Measurements from ENCODE around the gene KITLG. TPM values are rescaled to one million over a fixed set of nuclear protein-coding genes. Genes with fewer than 3 reads are reported as not detected.

KITLG gene
- polyA plus RNA-seq, 1 donor (not counting 4 experiments of a cell fraction or from before 2014, with no cell fraction given): 21.2 TPM

DNA sequence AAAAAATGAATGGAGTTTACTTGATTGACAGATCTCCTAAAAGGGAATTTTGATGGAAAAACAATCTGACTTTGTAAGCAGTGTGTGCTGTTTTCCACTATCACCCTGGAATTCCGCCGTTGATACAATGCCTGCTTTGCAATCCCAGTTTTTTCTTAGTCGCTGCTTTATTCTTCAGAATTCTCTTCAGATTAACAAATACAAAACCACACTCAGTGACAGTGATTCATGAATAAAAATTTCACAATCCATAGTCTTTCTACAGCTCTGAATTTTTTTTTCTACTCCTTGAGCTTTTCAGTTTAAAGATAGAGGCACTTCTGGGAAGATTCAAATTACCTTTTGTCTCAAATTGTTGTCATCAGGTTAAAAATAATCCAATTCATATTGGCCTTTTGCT, 44.6 kb upstream of the KITLG start:
- no peak overlapping the region for H2AFZ ChIP-seq (ENCODE audit: control insufficient read depth, low read length)
- no peaks in the 10 kb centered on the region for H3K9me3 ChIP-seq (ENCODE audit: control insufficient read depth, low read depth, low read length)
- no peak overlapping the region for H3K9ac ChIP-seq (ENCODE audit: control insufficient read depth, extremely low read depth, insufficient read depth, low read length)
- dilution Hi-C loops (cut with MboI; ENCODE audit: extremely low pct_ligation_motif_present, low sequenced_read_pairs): no loop called here
- no peak for TF ChIP-seq EZH2 (IDR thresholded peaks at IDR 0.05; ENCODE audit: low read length)
- TF ChIP-seq CTCF (optimal IDR thresholded peaks at IDR 0.05 in 1 of 3, IDR thresholded peaks at IDR 0.05 in 1 of 3, conservative IDR thresholded peaks at IDR 0.05 in 1 of 3; ENCODE audit: extremely low read depth in 1 of 3, insufficient read depth in 2 of 3, low read length in 3 of 3): no peak
- H4K20me1 ChIP-seq (ENCODE audit: control insufficient read depth, extremely low read depth, insufficient read depth, low read length): no peaks in the 10 kb centered on the region
- H3K4me3 ChIP-seq (ENCODE audit: control insufficient read depth in 2 of 3, extremely low read depth in 1 of 3, insufficient read depth in 2 of 3, low read depth in 1 of 3, low read length in 3 of 3): no peak overlapping the region
- H3K79me2 ChIP-seq (ENCODE audit: control insufficient read depth, insufficient read depth, low read length): no peaks in the 10 kb centered on the region
- no peak for DNase-seq (ENCODE audit: low read depth, low spot score)
- no peaks in the 10 kb centered on the region for H3K27me3 ChIP-seq (ENCODE audit: control insufficient read depth, extremely low read depth, insufficient read depth, low read length)
- no peaks in the 10 kb centered on the region for H3K4me1 ChIP-seq (ENCODE audit: control insufficient read depth, extremely low read depth, insufficient read depth, low read length)
- no peak overlapping the region for H3K27ac ChIP-seq (ENCODE audit: control insufficient read depth, insufficient read depth, low read length)
- H3K36me3 ChIP-seq (ENCODE audit: control insufficient read depth in 2 of 2, extremely low read depth in 1 of 2, insufficient read depth in 2 of 2, low read length in 2 of 2): no peaks in the 10 kb centered on the region
- no peak overlapping the region for H3K4me2 ChIP-seq (ENCODE audit: control insufficient read depth, extremely low read depth, insufficient read depth, low read depth, low read length)
- no peaks in the 10 kb centered on the region for H3K9me1 ChIP-seq (ENCODE audit: control insufficient read depth, extremely low read depth, insufficient read depth, low read length)
- no peak for FAIRE-seq

DNA sequence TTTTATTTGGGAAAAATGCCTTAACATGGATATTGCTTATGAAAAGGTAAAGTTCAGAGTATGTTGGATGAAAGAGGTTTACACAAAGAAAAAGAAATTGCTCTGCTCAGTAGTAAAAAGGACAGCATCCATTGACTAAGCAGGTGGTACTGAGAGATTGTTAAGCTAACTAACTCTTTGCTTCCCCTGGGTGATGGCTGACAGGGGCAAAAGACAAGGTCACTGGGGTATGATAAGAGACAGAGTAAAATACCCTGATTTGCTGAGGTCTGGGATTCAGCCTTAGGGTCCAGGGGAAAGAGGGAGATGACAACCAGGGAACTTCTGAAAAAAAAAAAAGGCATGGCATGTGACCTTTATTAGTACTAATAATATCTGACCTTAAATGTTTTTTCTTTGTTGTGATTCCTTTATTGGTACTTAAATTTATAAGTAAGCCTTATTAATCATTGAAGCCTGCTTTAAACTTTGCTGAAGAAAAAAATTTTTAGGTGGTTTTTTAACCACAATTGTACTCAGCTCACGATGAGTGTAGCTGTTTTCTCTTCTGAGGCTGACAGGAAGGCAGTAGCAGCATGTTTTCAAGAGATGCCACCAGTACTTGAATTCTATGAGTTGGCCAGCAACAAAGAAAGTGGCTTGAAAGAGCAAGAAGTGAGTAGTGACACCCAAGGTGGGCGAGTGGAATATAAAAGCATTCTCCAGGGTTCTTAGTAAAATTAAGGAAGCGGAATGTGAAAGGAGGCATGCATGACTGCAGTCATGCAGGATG, 43.7 kb upstream of the KITLG start:
- TF ChIP-seq CTCF (optimal IDR thresholded peaks at IDR 0.05 in 1 of 3, IDR thresholded peaks at IDR 0.05 in 1 of 3, conservative IDR thresholded peaks at IDR 0.05 in 1 of 3; ENCODE audit: extremely low read depth in 1 of 3, insufficient read depth in 2 of 3, low read length in 3 of 3): no peak
- no peak for TF ChIP-seq EZH2 (IDR thresholded peaks at IDR 0.05; ENCODE audit: low read length)
- H3K9me3 ChIP-seq (ENCODE audit: control insufficient read depth, low read depth, low read length): no peaks in the 10 kb centered on the region
- no peaks in the 10 kb centered on the region for H3K9me1 ChIP-seq (ENCODE audit: control insufficient read depth, extremely low read depth, insufficient read depth, low read length)
- no peak overlapping the region for H2AFZ ChIP-seq (ENCODE audit: control insufficient read depth, low read length)
- no peaks in the 10 kb centered on the region for H3K79me2 ChIP-seq (ENCODE audit: control insufficient read depth, insufficient read depth, low read length)
- no peak for FAIRE-seq
- H3K4me1 ChIP-seq (ENCODE audit: control insufficient read depth, extremely low read depth, insufficient read depth, low read length): no peaks in the 10 kb centered on the region
- H3K4me2 ChIP-seq (ENCODE audit: control insufficient read depth, extremely low read depth, insufficient read depth, low read depth, low read length): no peak overlapping the region
- DNase-seq (ENCODE audit: low read depth, low spot score): no peak
- H3K4me3 ChIP-seq (ENCODE audit: control insufficient read depth in 2 of 3, extremely low read depth in 1 of 3, insufficient read depth in 2 of 3, low read depth in 1 of 3, low read length in 3 of 3): no peak overlapping the region
- H3K9ac ChIP-seq (ENCODE audit: control insufficient read depth, extremely low read depth, insufficient read depth, low read length): no peak overlapping the region
- H3K36me3 ChIP-seq (ENCODE audit: control insufficient read depth in 2 of 2, extremely low read depth in 1 of 2, insufficient read depth in 2 of 2, low read length in 2 of 2): no peaks in the 10 kb centered on the region
- no peak overlapping the region for H3K27ac ChIP-seq (ENCODE audit: control insufficient read depth, insufficient read depth, low read length)
- no peaks in the 10 kb centered on the region for H3K27me3 ChIP-seq (ENCODE audit: control insufficient read depth, extremely low read depth, insufficient read depth, low read length)
- H4K20me1 ChIP-seq (ENCODE audit: control insufficient read depth, extremely low read depth, insufficient read depth, low read length): no peaks in the 10 kb centered on the region
- dilution Hi-C loops (cut with MboI; ENCODE audit: extremely low pct_ligation_motif_present, low sequenced_read_pairs): no loop called here

All from keratinocyte (primary cell).